H1 (cell line): ENCODE results near the gene ZNF101. TPM values are rescaled to one million over a fixed set of nuclear protein-coding genes. Genes with fewer than 3 reads are reported as not detected.

Experiments
- BRCA1 ChIP-seq: IDR thresholded peaks from 2 replicates; pipeline ENCODE4 v1.6.1; 2012; ENCODE audit warnings: low read depth, low read length, improper control_type of control experiment
- CHD7 ChIP-seq: fragments of 300-600 bp; sonication (generic); IDR thresholded peaks from 2 replicates; pipeline ENCODE4 v1.7.1; 2012; ENCODE audit warnings: low read length, moderate library complexity, mild to moderate bottlenecking, inconsistent platforms; ENCODE audit not compliant: insufficient replicate concordance
- E2F6 ChIP-seq: IDR thresholded peaks from 2 replicates; pipeline ENCODE4 v1.6.1; 2012; ENCODE audit warnings: inconsistent platforms
- EGR1 ChIP-seq: IDR thresholded peaks from 2 replicates; pipeline ENCODE4 v1.6.1; 2011; ENCODE audit warnings: low read depth, low read length, borderline replicate concordance
- GABPA ChIP-seq: IDR thresholded peaks from 2 replicates; pipeline ENCODE4 v1.6.1; 2011; ENCODE audit warnings: mild to moderate bottlenecking, low read length, moderate library complexity, borderline replicate concordance; ENCODE audit not compliant: insufficient read depth
- NRF1 ChIP-seq: IDR thresholded peaks from 2 replicates; pipeline ENCODE4 v1.6.1; 2011; ENCODE audit warnings: mild to moderate bottlenecking, low read depth, low read length, improper control_type of control experiment
- POLR2A ChIP-seq, 2 experiments: IDR thresholded peaks; 1 replicate in 1 of 2; 2 replicates in 1 of 2; pipeline ENCODE4 v1.6.1; 2011; ENCODE audit warnings: low read depth in 2 of 2, low read length in 2 of 2, mild to moderate bottlenecking in 2 of 2; ENCODE audit errors: control extremely low read depth in 1 of 2
- RFX5 ChIP-seq: IDR thresholded peaks from 2 replicates; pipeline ENCODE4 v1.6.1; 2011; ENCODE audit warnings: low read depth, low read length, improper control_type of control experiment, borderline replicate concordance
- SIN3A ChIP-seq, 2 experiments: IDR thresholded peaks in 1 of 2; conservative IDR thresholded peaks in 1 of 2; 2 replicates each; pipeline ENCODE4 v1.6.1; 2011 to 2012; ENCODE audit warnings: low read length in 2 of 2, improper control_type of control experiment in 1 of 2, low read depth in 1 of 2, mild to moderate bottlenecking in 1 of 2
- SRF ChIP-seq: IDR thresholded peaks from 2 replicates; pipeline ENCODE4 v1.6.1; 2011; ENCODE audit warnings: mild to moderate bottlenecking, low read depth, low read length, moderate library complexity
- TBP ChIP-seq: IDR thresholded peaks from 2 replicates; pipeline ENCODE4 v1.6.1; 2011; ENCODE audit warnings: low read depth, low read length, improper control_type of control experiment
- polyA plus RNA-seq, 7 experiments: library from polyadenylated mRNA; depleted of rRNA in 3 of 7; stranded (reverse) in 5 of 7; unstranded in 2 of 7; fragments of >200 nt in 5 of 7; fragments of 200-250 nt in 2 of 7; gene quantifications; 1 replicate in 5 of 7; 2 replicates in 1 of 7; 4 replicates in 1 of 7; pipeline versions ENCODE4 v1.2.1 to v1.2.3, GENCODE V29; 2011 to 2013; ENCODE audit warnings: missing spikeins in 2 of 7, mixed read lengths in 2 of 7
- total RNA-seq: library from RNA; stranded (reverse); fragmentation: NEBNext Ultra II Directional; extraction: Animal tissue kit (Norgen Biotek cat#: 25700); gene quantifications from 2 replicates; pipeline ENCODE4 v1.2.1, GENCODE V29; 2021

Gene ZNF101
- total and polyA plus RNA-seq, 2 of the 8 experiments (the other 6 are each of a cell fraction or from before 2014, with no cell fraction given), result 13.0 to 50.9 TPM

- TF ChIP-seq CHD7 (no peak), EGR1 (no peak), E2F6 (no peak), POLR2A (IDR thresholded peaks at IDR 0.05; ENCODE audit: control extremely low read depth in 1 of 2, low read depth in 2 of 2, low read length in 2 of 2) (no peak), GABPA (no peak), NRF1 (no peak), SRF (no peak), RFX5 (no peak), BRCA1 (no peak), SIN3A (conservative IDR thresholded peaks at IDR 0.05 in 1 of 2, IDR thresholded peaks at IDR 0.05 in 1 of 2; ENCODE audit: low read depth in 1 of 2, low read length in 2 of 2) (no peak), TBP (no peak)
Observed at GRCh38 chr19:19719798-19720197, 51.2 kb downstream of the ZNF101 start (continued).
